WTC11 (cell line): Measurements from ENCODE around the gene SNX15. TPM values are rescaled to one million over a fixed set of nuclear protein-coding genes. Genes with fewer than 3 reads are reported as not detected.

Source experiments
- ATAC-seq: fragments of 200-7000 bp; cut with Tn5 transposase; 2 replicates; pipeline ENCODE4 v1.10.0; 2021; ENCODE audit warnings: mild to moderate bottlenecking, moderate library complexity
- CTCF ChIA-PET: fragments of 300-600 bp; sonication (Branson Sonifier 250); formaldehyde crosslinking; loops from one replicate; lab custom pipeline; 2021; ENCODE audit warnings: antibody characterized with exemption; lab: Charles Lee
- POLR2A ChIA-PET: fragments of 350-600 bp; sonication (Branson Sonifier 250); formaldehyde crosslinking; loops from one replicate; lab custom pipeline; 2021; ENCODE audit warnings: antibody characterized with exemption; lab: Charles Lee
- DNase-seq: peaks from one replicate; pipeline ENCODE4 v3.0.0; 2021; ENCODE audit warnings: low spot score
- H3K27ac Mint-ChIP-seq: 2 replicates; pipeline ENCODE4 v1.8.0; 2021; ENCODE audit warnings: mixed read lengths
- H3K27me3 Mint-ChIP-seq: 2 replicates; pipeline ENCODE4 v1.8.0; 2021; ENCODE audit warnings: low read depth, mild to moderate bottlenecking, moderate library complexity, mixed read lengths
- H3K36me3 Mint-ChIP-seq: 2 replicates; pipeline ENCODE4 v1.8.0; 2021; ENCODE audit warnings: mixed read lengths
- H3K4me1 Mint-ChIP-seq: 2 replicates; pipeline ENCODE4 v1.8.0; 2022; ENCODE audit warnings: mixed read lengths
- H3K4me3 Mint-ChIP-seq: 2 replicates; pipeline ENCODE4 v1.8.0; 2021; ENCODE audit warnings: mild to moderate bottlenecking, moderate library complexity, mixed read lengths
- H3K9me3 Mint-ChIP-seq: 2 replicates; pipeline ENCODE4 v1.8.0; 2021; ENCODE audit warnings: mixed read lengths
- AR ChIP-seq: fragments of 250-450 bp; sonication (Bioruptor Pico); IDR thresholded peaks from 2 replicates; pipeline ENCODE4 v1.9.0; 2021; ENCODE audit warnings: mild to moderate bottlenecking
- ATF1 ChIP-seq: sonication (generic); formaldehyde crosslinking; IDR thresholded peaks from 2 replicates; pipeline ENCODE4 v1.8.1; 2023; ENCODE audit warnings: mild to moderate bottlenecking, moderate library complexity, missing genetic modification reagents
- ATF6 ChIP-seq: sonication (generic); formaldehyde crosslinking; IDR thresholded peaks from 2 replicates; pipeline ENCODE4 v1.8.1; 2023; ENCODE audit warnings: mild to moderate bottlenecking, missing genetic modification reagents
- CREM ChIP-seq: sonication (generic); formaldehyde crosslinking; IDR thresholded peaks from 2 replicates; pipeline ENCODE4 v1.8.1; 2022; ENCODE audit warnings: mild to moderate bottlenecking, missing genetic modification reagents, moderate library complexity
- CTCF ChIP-seq: fragments of 200-600 bp; IDR thresholded peaks from 2 replicates; pipeline ENCODE4 v1.8.0; 2022; ENCODE audit warnings: antibody characterized with exemption
- E2F4 ChIP-seq: sonication (generic); formaldehyde crosslinking; IDR thresholded peaks from 2 replicates; pipeline ENCODE4 v1.8.1; 2022; ENCODE audit warnings: low read depth, mild to moderate bottlenecking, moderate library complexity, missing genetic modification reagents, borderline replicate concordance
- ESRRA ChIP-seq: sonication (generic); formaldehyde crosslinking; IDR thresholded peaks from 2 replicates; pipeline ENCODE4 v1.8.1; 2022; ENCODE audit warnings: mild to moderate bottlenecking, missing genetic modification reagents, borderline replicate concordance
- HMGA2 ChIP-seq: fragments of 250-450 bp; sonication (Bioruptor Pico); IDR thresholded peaks from 2 replicates; pipeline ENCODE4 v1.4.0; 2021; ENCODE audit warnings: mild to moderate bottlenecking, moderate library complexity
- MLX ChIP-seq: sonication (generic); formaldehyde crosslinking; IDR thresholded peaks from 2 replicates; pipeline ENCODE4 v1.8.1; 2023; ENCODE audit warnings: mild to moderate bottlenecking, missing genetic modification reagents, moderate library complexity
- MXD4 ChIP-seq: fragments of 250-450 bp; sonication (Bioruptor Pico); IDR thresholded peaks from 2 replicates; pipeline ENCODE4 v1.8.0; 2021; ENCODE audit warnings: mild to moderate bottlenecking, moderate library complexity, borderline replicate concordance
- STAT6 ChIP-seq: sonication (generic); formaldehyde crosslinking; conservative IDR thresholded peaks from 2 replicates; pipeline ENCODE4 v1.8.1; 2023; ENCODE audit warnings: mild to moderate bottlenecking, low read depth, missing genetic modification reagents, moderate library complexity
- TEAD4 ChIP-seq: sonication (generic); formaldehyde crosslinking; IDR thresholded peaks from 2 replicates; pipeline ENCODE4 v1.8.0; 2022; ENCODE audit warnings: mild to moderate bottlenecking, missing genetic modification reagents
- ZNF138 ChIP-seq: sonication (generic); formaldehyde crosslinking; conservative IDR thresholded peaks from 2 replicates; pipeline ENCODE4 v1.8.1; 2022; ENCODE audit warnings: mild to moderate bottlenecking, moderate library complexity, missing genetic modification reagents
- ZNF281 ChIP-seq: sonication (generic); formaldehyde crosslinking; IDR thresholded peaks from 2 replicates; pipeline ENCODE4 v1.8.0; 2023; ENCODE audit warnings: mild to moderate bottlenecking, missing genetic modification reagents
- ZNF512 ChIP-seq: sonication (generic); formaldehyde crosslinking; IDR thresholded peaks from 2 replicates; pipeline ENCODE4 v1.8.1; 2022; ENCODE audit warnings: missing genetic modification reagents, borderline replicate concordance
- total RNA-seq: library from RNA; stranded (reverse); gene quantifications from 3 replicates; pipeline ENCODE4 v1.2.3, GENCODE V29; 2021

Gene SNX15
- total RNA-seq, 1 experiment from 2014 or later, result 17.6 TPM

- TF ChIP-seq HMGA2 (CRISPR knock-in tag), result 0 out of 2 replicates have a peak, but pooled peaks have one; percentile 3
- TF ChIP-seq ZNF281, result no peak
- TF ChIP-seq, all 79 proteins: peak for 1
- Mint-ChIP-seq H3K27ac (peak overlapping the region; percentile 96), H3K36me3 (peaks cover 5% of the 10 kb centered on the region), H3K4me1 (peaks cover 9% of the 10 kb centered on the region), H3K9me3 (no peaks in the 10 kb centered on the region), H3K27me3 (no peaks in the 10 kb centered on the region), H3K4me3 (peak overlapping the region; percentile 85)
- ATAC-seq (no peak), DNase-seq (no peak)
- ChIA-PET POLR2A (interaction anchor here (0.7 kb wide), 1 partner anchor 82 kb away, joined by 3 read pairs; the partner anchor contains the start of genes FAU and MRPL49), CTCF (interaction anchor here (1.0 to 3.4 kb wide), 7 partner anchors 12 to 176 kb away, joined by 3 to 17 read pairs (median 5); partner anchors contain the start of genes ARL2, SNX15 and TM7SF2)
These were observed 13.2 kb downstream of the SNX15 start for GRCh38 chr11:65040520-65040846.

- Mint-ChIP-seq H3K4me1 (peaks cover 9% of the 10 kb centered on the region), H3K9me3 (no peaks in the 10 kb centered on the region), H3K36me3 (peaks cover 5% of the 10 kb centered on the region), H3K27me3 (no peaks in the 10 kb centered on the region), H3K27ac (peak within 1 kb of the TSS; percentile 96), H3K4me3 (peak within 1 kb of the TSS; percentile 90)
- DNase-seq, result peak; percentile 92
- ChIA-PET CTCF (interaction anchor here (0.6 to 3.4 kb wide), 8 partner anchors 13 to 177 kb away, joined by 3 to 17 read pairs (median 5); partner anchors contain the start of genes ARL2, SNX15 and TM7SF2), POLR2A (interaction anchor here (0.6 to 0.9 kb wide), 3 partner anchors 25 to 82 kb away, joined by 3 to 4 read pairs (median 3); partner anchors contain the start of gene MRPL49)
- ATAC-seq, result peak; percentile 90
- no peak for TF ChIP-seq ZNF512
- TF ChIP-seq STAT6, result peak; percentile 93; the same call in 1 of the 2 replicates
- no peak for TF ChIP-seq MLX (CRISPR knock-in tag)
- no peak for TF ChIP-seq TEAD4 (CRISPR knock-in tag)
- TF ChIP-seq AR, result no peak
- 0 out of 2 replicates have a peak, but pooled peaks have one; percentile 60 for TF ChIP-seq ATF1 (CRISPR knock-in tag)
- no peak for TF ChIP-seq CTCF
- no peak for TF ChIP-seq MXD4 (CRISPR knock-in tag)
- TF ChIP-seq ATF6 (CRISPR knock-in tag), result no peak
- TF ChIP-seq E2F4 (CRISPR knock-in tag), result 0 out of 2 replicates have a peak, but pooled peaks have one; percentile 62
- no peak for TF ChIP-seq CREM (CRISPR knock-in tag)
- TF ChIP-seq ESRRA, result 0 out of 2 replicates have a peak, but pooled peaks have one; percentile 62
- peak; percentile 89; the same call in 1 of the 2 replicates for TF ChIP-seq ZNF138
These were observed 13.8 kb downstream of the SNX15 start, which contains the start of gene SAC3D1 for GRCh38 chr11:65040847-65041622. SAC3D1 (plus strand) TSS chr11:65041210; CDS start chr11:65041293, 83 bp downstream.
